Activated B cell treated with CpG ODN at 0.5 μM for 24 hours (primary cell): Measurements from ENCODE around the gene HNF1A. TPM values are rescaled to one million over a fixed set of nuclear protein-coding genes. Genes with fewer than 3 reads are reported as not detected.

Experiments used
- ATAC-seq: fragments of 200-7000 bp; cut with Tn5 transposase; one replicate; pipeline ENCODE4 v1.10.0; 2021; ENCODE audit warnings: low read depth, mild to moderate bottlenecking, moderate library complexity
- CTCF ChIA-PET: fragments of 350-600 bp; sonication (Branson Sonifier 250); formaldehyde crosslinking; loops from one replicate; lab custom pipeline; 2021; ENCODE audit warnings: antibody characterized with exemption; lab: Charles Lee
- POLR2A ChIA-PET: fragments of 350-600 bp; sonication (Branson Sonifier 250); formaldehyde crosslinking; loops from one replicate; lab custom pipeline; 2021; ENCODE audit warnings: antibody characterized with exemption; lab: Charles Lee
- DNase-seq: peaks from one replicate; pipeline ENCODE4 v3.0.0; 2022
- H3K27ac Mint-ChIP-seq: one replicate; pipeline ENCODE4 v1.8.0; 2020; ENCODE audit warnings: mixed read lengths
- H3K27me3 Mint-ChIP-seq: one replicate; pipeline ENCODE4 v1.8.0; 2021; ENCODE audit warnings: mixed read lengths
- H3K36me3 Mint-ChIP-seq: one replicate; pipeline ENCODE4 v1.8.0; 2021; ENCODE audit warnings: low read depth, mixed read lengths
- H3K4me1 Mint-ChIP-seq: one replicate; pipeline ENCODE4 v1.8.0; 2021; ENCODE audit warnings: mixed read lengths
- H3K4me3 Mint-ChIP-seq: one replicate; pipeline ENCODE4 v1.8.0; 2020; ENCODE audit warnings: mild to moderate bottlenecking, mixed read lengths
- H3K9me3 Mint-ChIP-seq: one replicate; pipeline ENCODE4 v1.8.0; 2020; ENCODE audit warnings: mixed read lengths
- CTCF ChIP-seq: fragments of 200-600 bp; IDR thresholded peaks from one replicate; pipeline ENCODE4 v1.8.0; 2022; ENCODE audit warnings: antibody characterized with exemption, mild to moderate bottlenecking
- intact Hi-C: fragments of 100-400 bp; cut with micrococcal nuclease; formaldehyde crosslinking; loops from one replicate; pipeline ENCODE4 v1.15.1; 2024
- total RNA-seq: library from RNA; stranded (reverse); gene quantifications from 2 replicates; pipeline ENCODE4 v1.2.3, GENCODE V29; 2022

HNF1A gene
- total RNA-seq, 1 donor from 2014 or later, result not detected

GRCh38 chr12:120964298-120964697, 14.0 kb upstream of the HNF1A start:
- H3K36me3 Mint-ChIP-seq, result no peaks in the 10 kb centered on the region
- intact Hi-C loops, result no loop called here
- DNase-seq, result no peak
- no peak overlapping the region for H3K4me3 Mint-ChIP-seq
- CTCF ChIA-PET, result interaction anchor here (0.7 kb wide), 1 partner anchor 8 kb away, joined by 3 read pairs; no protein-coding TSS in a partner anchor
- TF ChIP-seq CTCF, result no peak
- POLR2A ChIA-PET, result no interaction called here
- no peaks in the 10 kb centered on the region for H3K9me3 Mint-ChIP-seq
- H3K27ac Mint-ChIP-seq, result no peak overlapping the region
- peaks cover 12% of the 10 kb centered on the region for H3K27me3 Mint-ChIP-seq
- no peaks in the 10 kb centered on the region for H3K4me1 Mint-ChIP-seq
- ATAC-seq, result no peak

GRCh38 chr12:120965534-120966091, 12.7 kb upstream of the HNF1A start:
- TF ChIP-seq CTCF, result no peak
- no peak overlapping the region for H3K4me3 Mint-ChIP-seq
- no peak for ATAC-seq
- peaks cover 11% of the 10 kb centered on the region for H3K27me3 Mint-ChIP-seq
- no peak for DNase-seq
- H3K9me3 Mint-ChIP-seq, result no peaks in the 10 kb centered on the region
- ChIA-PET CTCF (no interaction called here), POLR2A (no interaction called here)
- no peak overlapping the region for H3K27ac Mint-ChIP-seq
- H3K36me3 Mint-ChIP-seq, result no peaks in the 10 kb centered on the region
- intact Hi-C loops, result no loop called here
- no peaks in the 10 kb centered on the region for H3K4me1 Mint-ChIP-seq

DNA sequence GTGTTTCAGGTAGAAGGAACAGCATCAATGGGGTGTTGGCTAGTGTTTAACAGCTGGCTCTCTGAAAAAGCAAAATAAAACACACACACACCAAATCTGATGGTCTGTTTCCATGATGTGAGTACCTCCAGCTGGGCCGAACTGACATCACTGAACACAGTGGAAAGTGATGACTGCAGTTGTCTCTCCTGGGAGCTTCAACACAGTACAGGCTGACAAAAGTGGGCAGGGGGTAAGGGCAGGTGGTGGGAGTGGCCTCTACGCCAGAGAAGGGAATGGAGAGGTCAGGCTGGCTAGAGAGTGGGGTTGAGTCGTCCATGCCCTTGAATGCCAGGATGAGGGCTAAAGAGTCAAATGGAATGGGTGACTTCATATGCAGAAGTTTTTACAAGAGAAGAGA, 8.0 kb upstream of the HNF1A start:
- ChIA-PET CTCF (interaction anchor here (0.9 kb wide), 1 partner anchor 256 kb away, joined by 4 read pairs; no protein-coding TSS in a partner anchor), POLR2A (interaction anchor here (0.6 to 0.7 kb wide), 2 partner anchors 301 to 495 kb away, joined by 3 to 6 read pairs; no protein-coding TSS in a partner anchor)
- Mint-ChIP-seq H3K27ac (no peak overlapping the region), H3K4me1 (peaks cover 8% of the 10 kb centered on the region), H3K36me3 (no peaks in the 10 kb centered on the region), H3K9me3 (no peaks in the 10 kb centered on the region), H3K4me3 (no peak overlapping the region), H3K27me3 (peaks cover 8% of the 10 kb centered on the region)
- no peak for DNase-seq
- no peak for TF ChIP-seq CTCF
- intact Hi-C loops, result loop anchor here (5.0 kb wide), 1 partner anchor 613 kb away; no protein-coding TSS in a partner anchor
- no peak for ATAC-seq

- TF ChIP-seq CTCF, result no peak
- no peak for DNase-seq
- peaks cover 3% of the 10 kb centered on the region for H3K27me3 Mint-ChIP-seq
- no peak overlapping the region for H3K27ac Mint-ChIP-seq
- ChIA-PET POLR2A (interaction anchor here (0.7 to 1.3 kb wide), 5 partner anchors 62 to 390 kb away, joined by 3 to 11 read pairs (median 4); partner anchors contain the start of genes MLEC and POP5), CTCF (interaction anchor here (0.6 to 2.9 kb wide), 36 partner anchors 8 to 392 kb away, joined by 3 to 51 read pairs (median 4); partner anchors contain the start of genes CABP1, MLEC, POP5 and UNC119B)
- no peaks in the 10 kb centered on the region for H3K9me3 Mint-ChIP-seq
- peaks cover 8% of the 10 kb centered on the region for H3K4me1 Mint-ChIP-seq
- H3K36me3 Mint-ChIP-seq, result no peaks in the 10 kb centered on the region
- H3K4me3 Mint-ChIP-seq, result no peak overlapping the region
- peak; percentile 94 for ATAC-seq
- intact Hi-C loops, result loop anchor here (1.0 to 5.0 kb wide), 7 partner anchors 67 to 614 kb away; partner anchors contain the start of gene SPPL3
Observed at GRCh38 chr12:120971299-120972180, 6.8 kb upstream of the HNF1A start.
